IMR-90 (cell line): ENCODE results near the gene ARGLU1. TPM values are rescaled to one million over a fixed set of nuclear protein-coding genes. Genes with fewer than 3 reads are reported as not detected.

Experiments
- ATAC-seq: fragments of 200-7000 bp; cut with Tn5 transposase; 2 replicates; pipeline ENCODE4 v1.9.1; 2020; ENCODE audit warnings: low read depth, mild to moderate bottlenecking, moderate library complexity
- BruUV-seq: library from RNA; stranded (reverse); fragments of 400-500 nt; replicated peaks from 2 replicates; lab custom pipeline; 2021; lab: Mats Ljungman, UMichigan
- CTCF ChIA-PET: fragments of 300-600 bp; formaldehyde crosslinking; extraction: SDS; loops from one replicate; lab custom pipeline; 2021; ENCODE audit warnings: antibody characterized with exemption; lab: Yijun Ruan, JAX
- POLR2A ChIA-PET: fragments of 300-600 bp; sonication (Branson Sonifier 250); formaldehyde crosslinking; loops from one replicate; lab custom pipeline; 2022; ENCODE audit warnings: antibody characterized with exemption; ENCODE audit not compliant: unreplicated experiment; lab: Charles Lee
- DNase-seq: peaks from one replicate; pipeline ENCODE4 v3.0.0; 2013
- H2AFZ ChIP-seq: replicated peaks from 2 replicates; pipeline ENCODE3; 2013; ENCODE audit warnings: low read length, mild to moderate bottlenecking; ENCODE audit not compliant: poor library complexity
- H2AK5ac ChIP-seq: 2 replicates; pipeline ENCODE4 v1.6.1; 2013; ENCODE audit warnings: low read depth, low read length, inconsistent platforms
- H2AK9ac ChIP-seq: replicated peaks from 2 replicates; pipeline ENCODE3; 2013; ENCODE audit warnings: mild to moderate bottlenecking, low read depth, low read length, moderate library complexity; ENCODE audit not compliant: poor library complexity
- H2BK120ac ChIP-seq: 2 replicates; pipeline ENCODE4 v1.6.1; 2013; ENCODE audit warnings: low read depth, low read length, inconsistent platforms
- H2BK15ac ChIP-seq: 3 replicates; pipeline ENCODE4 v1.6.1; 2013; ENCODE audit warnings: low read depth, low read length, inconsistent platforms
- H2BK20ac ChIP-seq: 2 replicates; pipeline ENCODE4 v1.6.1; 2013; ENCODE audit warnings: low read depth, mild to moderate bottlenecking, inconsistent platforms, low read length, moderate library complexity
- H2BK5ac ChIP-seq: 2 replicates; pipeline ENCODE4 v1.6.1; 2013; ENCODE audit warnings: mild to moderate bottlenecking, low read depth, low read length, inconsistent platforms; ENCODE audit not compliant: poor library complexity, severe bottlenecking
- H3K14ac ChIP-seq: replicated peaks from 2 replicates; pipeline ENCODE4 v1.6.1; 2013; ENCODE audit warnings: low read depth, low read length, inconsistent platforms
- H3K18ac ChIP-seq: 2 replicates; pipeline ENCODE4 v1.6.1; 2013; ENCODE audit warnings: low read depth, low read length, control low read depth
- H3K23ac ChIP-seq: 2 replicates; pipeline ENCODE4 v1.6.1; 2013; ENCODE audit warnings: low read depth, low read length, inconsistent platforms
- H3K27ac ChIP-seq: 2 replicates; pipeline ENCODE4 v1.5.1; 2013; ENCODE audit warnings: mild to moderate bottlenecking, control low read depth, low read length; ENCODE audit not compliant: insufficient read depth
- H3K27me3 ChIP-seq: 2 replicates; pipeline ENCODE4 v1.6.1; 2013; ENCODE audit warnings: low read length; ENCODE audit not compliant: control insufficient read depth, insufficient read depth
- H3K36me3 ChIP-seq: 2 replicates; pipeline ENCODE4 v1.6.1; 2013; ENCODE audit warnings: low read length, mixed read lengths; ENCODE audit not compliant: control insufficient read depth, insufficient read depth
- H3K4ac ChIP-seq: 2 replicates; pipeline ENCODE4 v1.6.1; 2013; ENCODE audit warnings: low read depth, low read length, inconsistent platforms
- H3K4me1 ChIP-seq: 2 replicates; pipeline ENCODE4 v1.6.1; 2013; ENCODE audit warnings: low read length, mixed read lengths; ENCODE audit not compliant: control insufficient read depth, insufficient read depth
- H3K4me2 ChIP-seq: 2 replicates; pipeline ENCODE4 v1.6.1; 2013; ENCODE audit warnings: low read depth, mild to moderate bottlenecking, control low read depth, low read length, moderate library complexity
- H3K4me3 ChIP-seq: 2 replicates; pipeline ENCODE4 v1.5.1; 2013; ENCODE audit warnings: low read depth, mild to moderate bottlenecking, control low read depth, low read length, moderate library complexity; ENCODE audit not compliant: insufficient read depth
- H3K56ac ChIP-seq: 2 replicates; pipeline ENCODE4 v1.6.1; 2013; ENCODE audit warnings: low read length, inconsistent platforms; ENCODE audit not compliant: insufficient read depth; ENCODE audit errors: extremely low read depth
- H3K79me1 ChIP-seq, 2 experiments: 2 replicates each; pipeline ENCODE4 v1.6.1; 2013; ENCODE audit warnings: low read length in 2 of 2, inconsistent platforms in 1 of 2, low read depth in 1 of 2
- H3K9ac ChIP-seq: 2 replicates; pipeline ENCODE4 v1.6.1; 2013; ENCODE audit warnings: low read depth, low read length, control low read depth
- H3K9me1 ChIP-seq: 2 replicates; pipeline ENCODE4 v1.6.1; 2013; ENCODE audit warnings: low read length, inconsistent platforms; ENCODE audit not compliant: insufficient read depth
- H3K9me3 ChIP-seq: 2 replicates; pipeline ENCODE4 v1.6.1; 2013; ENCODE audit warnings: low read length; ENCODE audit not compliant: control insufficient read depth, insufficient read depth
- H4K20me1 ChIP-seq: 2 replicates; pipeline ENCODE4 v1.6.1; 2013; ENCODE audit warnings: low read length, inconsistent platforms; ENCODE audit not compliant: insufficient read depth
- H4K5ac ChIP-seq: 2 replicates; pipeline ENCODE4 v1.6.1; 2013; ENCODE audit warnings: mild to moderate bottlenecking, low read depth, low read length, control low read depth
- H4K8ac ChIP-seq, 2 experiments: 2 replicates each; pipeline ENCODE4 v1.6.1; 2013; ENCODE audit warnings: low read depth in 2 of 2, low read length in 2 of 2, control low read depth in 1 of 2, inconsistent platforms in 1 of 2
- H4K91ac ChIP-seq: 2 replicates; pipeline ENCODE4 v1.6.1; 2013; ENCODE audit warnings: low read depth, low read length, inconsistent platforms; ENCODE audit not compliant: insufficient read depth
- CEBPB ChIP-seq: IDR thresholded peaks from 2 replicates; pipeline ENCODE4 v1.6.1; 2012; ENCODE audit warnings: low read depth, low read length, improper control_type of control experiment
- CHD1 ChIP-seq: IDR thresholded peaks from 2 replicates; pipeline ENCODE4 v1.6.1; 2012; ENCODE audit warnings: low read depth, low read length, improper control_type of control experiment
- MAFK ChIP-seq: IDR thresholded peaks from 2 replicates; pipeline ENCODE4 v1.6.1; 2012; ENCODE audit warnings: low read depth, low read length, improper control_type of control experiment
- NFE2L2 ChIP-seq: fragments of 150-350 bp; IDR thresholded peaks from 2 replicates; pipeline ENCODE4 v1.6.1; 2016; ENCODE audit warnings: low read depth, mild to moderate bottlenecking, low read length
- RCOR1 ChIP-seq: IDR thresholded peaks from 2 replicates; pipeline ENCODE4 v1.6.1; 2012; ENCODE audit warnings: mild to moderate bottlenecking, low read length, improper control_type of control experiment; ENCODE audit not compliant: insufficient replicate concordance
- RFX5 ChIP-seq: IDR thresholded peaks from 2 replicates; pipeline ENCODE4 v1.8.0; 2012; ENCODE audit warnings: low read depth, mild to moderate bottlenecking, low read length, moderate library complexity
- WGBS, 2 experiments: methylation state at CpG; one replicate each; pipeline versions ENCODE4 v1.1.5 to v1.1.7; 2013; ENCODE audit warnings: missing lambda C conversion rate in 2 of 2; ENCODE audit not compliant: insufficient read length in 1 of 2; ENCODE audit errors: extremely low coverage in 2 of 2; 5-methylcytosine and 5-hydroxymethylcytosine counted together
- dilution Hi-C: fragments of 300-500 bp; cut with HindIII; formaldehyde crosslinking; loops from one replicate; pipeline ENCODE4 v1.14.3; 2018; ENCODE audit warnings: low sequenced_read_pairs; ENCODE audit not compliant: unreplicated experiment
- in situ Hi-C: fragments of 300-500 bp; cut with MboI; formaldehyde crosslinking; loops from 3 replicates; pipeline ENCODE4 v1.14.3; 2019; ENCODE audit warnings: low sequenced_read_pairs, inconsistent platforms, mixed read lengths
- intact Hi-C: fragments of 100-400 bp; cut with micrococcal nuclease; formaldehyde crosslinking; loops from 2 replicates; pipeline ENCODE4 v1.10.0; 2022
- polyA plus RNA-seq, 3 experiments: library from polyadenylated mRNA; depleted of rRNA; stranded (reverse); fragments of >200 nt; gene quantifications; 2 replicates each; pipeline ENCODE4 v1.2.3, GENCODE V29; 2012; ENCODE audit warnings: low replicate concordance in 1 of 3
- total RNA-seq: library from RNA; depleted of rRNA; stranded (reverse); fragments of >200 nt; gene quantifications from 2 replicates; pipeline ENCODE4 v1.2.3, GENCODE V29; 2012

Gene ARGLU1
- total and polyA plus RNA-seq, 2 of the 4 experiments (the other 2 are of a cell fraction): 11.1 to 51.4 TPM

DNA sequence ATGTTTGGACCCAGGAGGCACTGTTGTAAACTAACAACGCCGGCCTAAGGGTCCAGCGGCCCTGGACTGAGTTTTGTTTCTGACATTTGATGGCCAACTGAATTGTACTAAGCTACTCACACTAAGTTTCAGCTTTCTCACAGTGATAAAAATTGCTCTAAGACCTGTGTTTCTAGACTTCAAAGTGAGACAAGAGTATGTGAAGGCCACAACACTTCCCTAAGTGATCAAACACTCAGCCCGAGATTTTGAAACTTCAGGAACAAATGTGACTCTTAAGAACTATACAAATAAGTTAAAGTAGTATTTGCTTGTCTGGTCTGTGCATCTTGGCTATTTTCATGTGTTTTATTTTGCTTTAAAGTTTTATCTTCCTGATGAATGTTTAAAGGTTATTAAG lies 62.6 kb downstream of the ARGLU1 start:
- Histone ChIP-seq H3K9me1 (no peaks in the 10 kb centered on the region), H3K4me3 (no peak overlapping the region), H2BK15ac (no peak overlapping the region), H3K14ac (no peak overlapping the region), H2AK5ac (no peak overlapping the region), H3K4ac (no peak overlapping the region), H3K27me3 (no peaks in the 10 kb centered on the region), H3K27ac (no peak overlapping the region), H2BK5ac (no peak overlapping the region), H3K56ac (no peak overlapping the region), H4K91ac (no peak overlapping the region), H3K18ac (no peak overlapping the region), H3K9ac (no peak overlapping the region), H3K36me3 (no peaks in the 10 kb centered on the region), H2AK9ac (no peak overlapping the region), H4K8ac (no peak overlapping the region), H2BK120ac (no peak overlapping the region), H3K4me2 (no peak overlapping the region), H4K5ac (no peak overlapping the region), H4K20me1 (no peaks in the 10 kb centered on the region), H3K4me1 (peaks cover 3% of the 10 kb centered on the region; the same call in 1 of the 2 replicates), H2BK20ac (no peak overlapping the region), H3K23ac (no peak overlapping the region), H3K79me1 (peaks cover 10 to 21% of the 10 kb centered on the region in 2 experiments; a peak in 2 of 4 replicates), H2AFZ (no peak overlapping the region), H3K9me3 (no peaks in the 10 kb centered on the region)
- intact Hi-C loops: loop anchor here (5.0 kb wide), 1 partner anchor 348 kb away; no protein-coding TSS in a partner anchor
- TF ChIP-seq RFX5 (no peak), CHD1 (no peak), MAFK (no peak), NFE2L2 (no peak), CEBPB (no peak), RCOR1 (no peak)
- ATAC-seq: no peak
- ChIA-PET POLR2A (no interaction called here), CTCF (no interaction called here)
- no peak for DNase-seq
- dilution Hi-C loops: no loop called here
- in situ Hi-C loops: loop anchor here (25.0 kb wide), 1 partner anchor 418 kb away; no protein-coding TSS in a partner anchor
- no TSS peak for BruUV-seq
- no CpG with 5 or more reads among the region's 4 CpGs for WGBS, 2 experiments
